ENCODE data around the gene TCAP.

GRCh38 chr17:39676198-39676819, 11.2 kb downstream of the TCAP start:
- TF ChIP-seq POLR2AphosphoS5 (IDR thresholded peaks at IDR 0.05; ENCODE audit: low read depth) (no peak), ZNF114 (CRISPR knock-in tag; IDR thresholded peaks at IDR 0.05) (no peak), CTCF (conservative IDR thresholded peaks at IDR 0.05; ENCODE audit: low read depth in 2 of 2) (no peak), EZH2 (IDR thresholded peaks at IDR 0.05; ENCODE audit: low read depth, unreplicated experiment) (no peak)
